MCF 10A (cell line): ENCODE measurements around the gene INTS11. TPM values are rescaled to one million over a fixed set of nuclear protein-coding genes. Genes with fewer than 3 reads are reported as not detected.
A peak's percentile ranks its signal among the peaks of the same experiment; 100 is the strongest.

Experiments
- BruUV-seq: library from RNA; stranded (reverse); fragments of 400-500 nt; replicated peaks from 2 replicates; lab custom pipeline; 2021; lab: Mats Ljungman, UMichigan
- CTCF ChIA-PET: fragments of 300-600 bp; sonication (Branson Sonifier 250); formaldehyde crosslinking; extraction: SDS; loops from one replicate; lab custom pipeline; 2021; ENCODE audit warnings: antibody characterized with exemption, inconsistent platforms; lab: Yijun Ruan, JAX
- POLR2A ChIA-PET: fragments of 300-600, 350-650 bp; sonication (Branson Sonifier 250); formaldehyde crosslinking; extraction: SDS; loops from one replicate; lab custom pipeline; 2020; ENCODE audit warnings: antibody characterized with exemption, inconsistent platforms; lab: Yijun Ruan, JAX
- DNase-seq: peaks from one replicate; pipeline ENCODE4 v3.0.0-alpha.2; 2018; ENCODE audit not compliant: unreplicated experiment
- H3K27ac Mint-ChIP-seq: one replicate; pipeline ENCODE4 v1.8.0; 2022; ENCODE audit warnings: mild to moderate bottlenecking, low read depth, mixed read lengths; ENCODE audit not compliant: unreplicated experiment
- H3K27me3 Mint-ChIP-seq: one replicate; pipeline ENCODE4 v1.8.0; 2022; ENCODE audit warnings: mixed read lengths; ENCODE audit not compliant: insufficient read depth, unreplicated experiment
- H3K36me3 Mint-ChIP-seq: one replicate; pipeline ENCODE4 v1.8.0; 2022; ENCODE audit warnings: mild to moderate bottlenecking, moderate library complexity, mixed read lengths; ENCODE audit not compliant: insufficient read depth, unreplicated experiment
- H3K4me1 Mint-ChIP-seq: one replicate; pipeline ENCODE4 v1.8.0; 2022; ENCODE audit warnings: mixed read lengths; ENCODE audit not compliant: insufficient read depth, unreplicated experiment
- H3K4me3 Mint-ChIP-seq: one replicate; pipeline ENCODE4 v1.8.0; 2022; ENCODE audit warnings: mild to moderate bottlenecking, moderate library complexity, mixed read lengths; ENCODE audit not compliant: unreplicated experiment
- H3K9me3 Mint-ChIP-seq: one replicate; pipeline ENCODE4 v1.8.0; 2022; ENCODE audit warnings: mixed read lengths; ENCODE audit not compliant: unreplicated experiment
- intact Hi-C: fragments of 100-400 bp; cut with micrococcal nuclease; formaldehyde crosslinking; loops from 2 replicates; pipeline ENCODE4 v1.14.1; 2022
- total RNA-seq: library from RNA; stranded (reverse); gene quantifications from 2 replicates; pipeline ENCODE4 v1.2.3, GENCODE V29; 2022
- TF ChIP-seq, protein P1 (sequence below): fragments of 200-600 bp; IDR thresholded peaks from one replicate; pipeline ENCODE4 v1.8.0; 2022; ENCODE audit warnings: antibody characterized with exemption, mild to moderate bottlenecking; ENCODE audit not compliant: unreplicated experiment

The INTS11 gene
- total RNA-seq, 1 experiment from 2014 or later, result 122 TPM

DNA sequence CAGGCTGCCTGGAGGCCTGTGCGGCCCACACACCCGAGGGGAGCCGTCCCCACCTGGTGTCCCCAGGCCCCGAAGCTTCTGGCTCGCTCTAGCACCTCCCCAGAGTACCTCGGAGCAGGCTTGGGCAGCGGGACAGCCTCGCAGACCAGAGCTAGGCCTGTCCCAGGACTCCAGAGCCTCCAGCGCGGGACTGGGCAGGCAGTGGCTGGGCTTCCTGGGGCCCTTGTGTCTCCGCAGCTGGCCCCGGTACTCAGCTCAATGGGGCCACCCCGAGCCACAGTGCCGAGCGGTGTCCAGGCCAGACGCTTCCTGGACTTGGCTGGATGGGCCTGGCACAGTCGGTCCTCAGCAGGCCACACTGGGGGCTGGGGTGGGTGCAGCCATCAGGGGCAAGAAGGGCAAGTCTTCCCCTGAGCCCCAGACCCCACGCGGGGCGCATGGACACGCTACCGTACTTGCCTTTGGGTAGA is 39.3 kb downstream of the INTS11 start:
- H3K4me3 Mint-ChIP-seq, result no peak overlapping the region
- intact Hi-C loops, result no loop called here
- H3K27me3 Mint-ChIP-seq, result no peaks in the 10 kb centered on the region
- no peak for DNase-seq
- POLR2A ChIA-PET, result interaction anchor here (0.7 to 1.8 kb wide), 2 partner anchors 14 to 35 kb away, joined by 3 read pairs; no protein-coding TSS in a partner anchor
- no peaks in the 10 kb centered on the region for H3K9me3 Mint-ChIP-seq
- TF ChIP-seq, protein P1, sequence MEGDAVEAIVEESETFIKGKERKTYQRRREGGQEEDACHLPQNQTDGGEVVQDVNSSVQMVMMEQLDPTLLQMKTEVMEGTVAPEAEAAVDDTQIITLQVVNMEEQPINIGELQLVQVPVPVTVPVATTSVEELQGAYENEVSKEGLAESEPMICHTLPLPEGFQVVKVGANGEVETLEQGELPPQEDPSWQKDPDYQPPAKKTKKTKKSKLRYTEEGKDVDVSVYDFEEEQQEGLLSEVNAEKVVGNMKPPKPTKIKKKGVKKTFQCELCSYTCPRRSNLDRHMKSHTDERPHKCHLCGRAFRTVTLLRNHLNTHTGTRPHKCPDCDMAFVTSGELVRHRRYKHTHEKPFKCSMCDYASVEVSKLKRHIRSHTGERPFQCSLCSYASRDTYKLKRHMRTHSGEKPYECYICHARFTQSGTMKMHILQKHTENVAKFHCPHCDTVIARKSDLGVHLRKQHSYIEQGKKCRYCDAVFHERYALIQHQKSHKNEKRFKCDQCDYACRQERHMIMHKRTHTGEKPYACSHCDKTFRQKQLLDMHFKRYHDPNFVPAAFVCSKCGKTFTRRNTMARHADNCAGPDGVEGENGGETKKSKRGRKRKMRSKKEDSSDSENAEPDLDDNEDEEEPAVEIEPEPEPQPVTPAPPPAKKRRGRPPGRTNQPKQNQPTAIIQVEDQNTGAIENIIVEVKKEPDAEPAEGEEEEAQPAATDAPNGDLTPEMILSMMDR, result no peak
- CTCF ChIA-PET, result interaction anchor here (1.1 kb wide), 1 partner anchor 163 kb away, joined by 4 read pairs; no protein-coding TSS in a partner anchor
- no peak overlapping the region for H3K27ac Mint-ChIP-seq
- H3K36me3 Mint-ChIP-seq, result no peaks in the 10 kb centered on the region
- no TSS peak for BruUV-seq
- H3K4me1 Mint-ChIP-seq, result peaks cover 6% of the 10 kb centered on the region

DNA sequence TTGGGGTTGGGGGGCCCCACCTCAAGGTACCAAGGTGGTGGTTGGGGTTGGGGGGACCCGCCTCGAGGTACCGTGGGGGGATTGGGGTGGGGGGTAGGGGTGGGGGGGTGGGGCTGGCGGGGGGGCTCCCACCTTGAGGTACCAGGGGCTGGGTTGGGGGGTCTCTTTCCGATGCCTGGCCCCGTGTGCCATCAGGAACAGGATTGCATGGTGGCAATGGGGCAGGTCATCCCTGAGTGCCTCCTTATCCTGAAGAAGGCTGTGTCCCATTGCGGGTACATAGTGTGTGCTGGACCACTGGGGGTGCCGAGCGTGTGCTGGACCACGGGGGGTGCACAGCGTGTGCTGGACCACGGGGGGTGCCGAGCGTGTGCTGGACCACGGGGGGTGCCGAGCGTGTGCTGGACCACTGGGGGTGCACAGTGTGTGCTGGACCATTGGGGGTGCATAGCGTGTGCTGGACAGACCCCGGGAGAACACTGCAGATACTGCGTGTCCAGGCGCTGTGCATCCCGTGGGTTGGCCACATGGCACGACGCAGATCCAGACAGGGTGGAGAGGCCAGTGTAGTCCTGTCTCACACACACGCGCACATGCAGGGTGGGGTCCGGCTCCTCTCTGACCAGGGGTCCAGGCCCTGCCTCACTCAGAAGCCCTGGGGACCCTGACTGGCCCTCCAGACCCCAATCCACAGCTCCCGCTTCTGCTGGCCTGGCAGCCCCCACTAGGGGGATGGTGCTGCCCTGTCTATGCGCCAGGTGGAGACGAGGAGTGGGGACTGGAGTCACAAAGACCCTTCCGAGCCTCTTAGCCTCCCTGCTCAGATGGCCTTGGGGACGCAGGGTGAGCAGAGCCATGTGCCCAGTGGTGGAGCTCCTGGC is 40.0 kb downstream of the INTS11 start:
- intact Hi-C loops, result no loop called here
- Mint-ChIP-seq H3K27ac (no peak overlapping the region), H3K9me3 (no peaks in the 10 kb centered on the region), H3K36me3 (no peaks in the 10 kb centered on the region), H3K4me3 (no peak overlapping the region), H3K4me1 (peaks cover 6% of the 10 kb centered on the region), H3K27me3 (no peaks in the 10 kb centered on the region)
- no TSS peak for BruUV-seq
- CTCF ChIA-PET, result interaction anchor here (1.1 kb wide), 1 partner anchor 162 kb away, joined by 4 read pairs; no protein-coding TSS in a partner anchor
- POLR2A ChIA-PET, result interaction anchor here (0.7 to 1.8 kb wide), 3 partner anchors 7 to 34 kb away, joined by 3 to 4 read pairs (median 3); no protein-coding TSS in a partner anchor
- TF ChIP-seq, protein P1, result no peak
- DNase-seq, result no peak

DNA sequence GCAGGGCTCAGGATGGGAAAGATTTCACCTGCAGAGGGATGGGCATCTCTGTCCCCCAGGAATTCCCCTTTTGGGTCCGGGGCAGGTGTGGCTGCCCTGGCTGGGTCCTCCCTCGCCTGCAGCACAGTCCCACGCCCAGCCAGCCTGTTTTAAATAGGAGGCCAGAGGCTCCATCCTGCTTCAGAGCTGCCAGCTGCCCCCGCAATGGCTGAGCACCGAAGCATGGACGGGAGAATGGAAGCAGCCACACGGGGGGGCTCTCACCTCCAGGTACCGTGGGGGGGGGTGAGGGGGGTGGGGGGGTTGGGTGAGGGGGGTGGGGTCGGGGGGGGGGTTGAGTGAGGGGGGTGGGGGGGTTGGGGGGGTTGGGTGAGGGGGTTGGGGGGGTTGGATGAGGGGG is 40.6 kb downstream of the INTS11 start:
- Mint-ChIP-seq H3K27me3 (no peaks in the 10 kb centered on the region), H3K9me3 (no peaks in the 10 kb centered on the region), H3K4me3 (no peak overlapping the region), H3K4me1 (peaks cover 6% of the 10 kb centered on the region), H3K36me3 (no peaks in the 10 kb centered on the region), H3K27ac (no peak overlapping the region)
- CTCF ChIA-PET, result no interaction called here
- TF ChIP-seq, protein P1, result no peak
- intact Hi-C loops, result no loop called here
- POLR2A ChIA-PET, result interaction anchor here (0.9 kb wide), 2 partner anchors 8 to 10 kb away, joined by 3 to 4 read pairs; partner anchors contain the start of gene UBE2J2
- peak; percentile 40 for DNase-seq
- no TSS peak for BruUV-seq

DNA sequence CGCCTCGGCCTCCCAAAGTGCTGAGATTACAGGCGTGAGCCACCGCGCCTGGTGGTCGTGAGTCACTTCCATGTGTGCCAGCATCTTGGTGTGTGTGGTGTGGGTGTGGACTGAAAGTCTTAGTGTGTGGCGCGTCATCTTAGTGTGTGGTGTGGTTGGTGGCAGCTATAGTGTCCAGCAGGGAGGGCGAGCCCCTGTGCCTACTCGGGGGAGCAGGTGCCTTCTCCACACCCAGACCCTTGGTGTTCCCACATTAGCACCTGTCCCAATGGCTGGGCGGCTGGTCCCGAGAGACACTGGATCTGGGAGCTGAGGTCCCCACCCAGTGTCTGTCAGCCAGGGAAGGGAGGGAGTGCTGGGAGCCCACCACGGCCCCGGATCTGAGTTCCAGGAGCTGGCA is 41.5 kb downstream of the INTS11 start:
- ChIA-PET CTCF (interaction anchor here (1.3 to 1.4 kb wide), 2 partner anchors 9 to 161 kb away, joined by 3 to 7 read pairs; no protein-coding TSS in a partner anchor), POLR2A (interaction anchor here (0.9 kb wide), 1 partner anchor 9 kb away, joined by 3 read pairs; the partner anchor contains the start of gene UBE2J2)
- Mint-ChIP-seq H3K27ac (no peak overlapping the region), H3K4me3 (no peak overlapping the region), H3K9me3 (no peaks in the 10 kb centered on the region), H3K36me3 (no peaks in the 10 kb centered on the region), H3K27me3 (no peaks in the 10 kb centered on the region), H3K4me1 (peaks cover 6% of the 10 kb centered on the region)
- intact Hi-C loops, result no loop called here
- no TSS peak for BruUV-seq
- TF ChIP-seq, protein P1, result no peak
- DNase-seq, result peak; percentile 45
